ENCODE results near the gene PRSS12. TPM values are rescaled to one million over a fixed set of nuclear protein-coding genes. Genes with fewer than 3 reads are reported as not detected.
A peak's percentile ranks its signal among the peaks of the same experiment; 100 is the strongest.

Gene PRSS12
- total and polyA plus RNA-seq, 7 experiments from 2014 or later: 0.07 TPM; not detected in 6

- H3K4me3 ChIP-seq (ENCODE audit: low read length): no peak overlapping the region
- no peak overlapping the region for H3K4me3 Mint-ChIP-seq
- intact Hi-C loops (cut with micrococcal nuclease): no loop called here
- H3K4me1 Mint-ChIP-seq: peaks cover under 1 to 17% (median 9%) of the 10 kb centered on the region in 7 donors
- no peak overlapping the region for H3K27ac Mint-ChIP-seq
- no peaks in the 10 kb centered on the region for H3K9me3 ChIP-seq (ENCODE audit: control insufficient read depth in 2 of 3, low read length in 3 of 3)
- H3K4me1 ChIP-seq (ENCODE audit: control insufficient read depth in 2 of 2, insufficient read depth in 2 of 2, low read length in 2 of 2): no peaks in the 10 kb centered on the region
- ChIA-PET POLR2A (no interaction called here), CTCF (no interaction called here)
- no peaks in the 10 kb centered on the region for H3K9me3 Mint-ChIP-seq
- H3K27ac ChIP-seq (ENCODE audit: low read depth, low read length): no peak overlapping the region
- ATAC-seq: no peak
- H3K27me3 ChIP-seq (ENCODE audit: control insufficient read depth in 2 of 2, insufficient read depth in 2 of 2, low read length in 2 of 2): no peaks in the 10 kb centered on the region
- DNase-seq: no peak
- H3K36me3 Mint-ChIP-seq: peaks cover 0 to 15% (median under 1%) of the 10 kb centered on the region in 5 donors
- H3K27me3 Mint-ChIP-seq: peaks cover 0 to 11% (median 0%) of the 10 kb centered on the region in 5 donors
- peaks cover 0 to 3% (median 0%) of the 10 kb centered on the region in 3 experiments for H3K36me3 ChIP-seq (ENCODE audit: control insufficient read depth in 2 of 3, insufficient read depth in 3 of 3, low read length in 3 of 3)
These were observed 64.9 kb downstream of the PRSS12 start for GRCh38 chr4:118287711-118288451.

GRCh38 chr4:118286685-118287084 is 66.1 kb downstream of the PRSS12 start:
- peaks cover 5 to 28% (median 20%) of the 10 kb centered on the region in 7 donors for H3K4me1 Mint-ChIP-seq
- CTCF ChIA-PET: no interaction called here
- intact Hi-C loops (cut with micrococcal nuclease): no loop called here
- H3K9me3 Mint-ChIP-seq: no peaks in the 10 kb centered on the region
- Histone ChIP-seq H3K36me3 (ENCODE audit: control insufficient read depth in 2 of 3, insufficient read depth in 3 of 3, low read length in 3 of 3) (peaks cover 0 to 8% (median 0%) of the 10 kb centered on the region in 3 experiments), H3K27ac (ENCODE audit: low read depth, low read length) (no peak overlapping the region), H3K9me3 (ENCODE audit: control insufficient read depth in 2 of 3, low read length in 3 of 3) (no peaks in the 10 kb centered on the region), H3K4me3 (ENCODE audit: low read length) (no peak overlapping the region), H3K4me1 (ENCODE audit: control insufficient read depth in 2 of 2, insufficient read depth in 2 of 2, low read length in 2 of 2) (peaks cover 0 to under 1% of the 10 kb centered on the region in 2 donors), H3K27me3 (ENCODE audit: control insufficient read depth in 2 of 2, insufficient read depth in 2 of 2, low read length in 2 of 2) (no peaks in the 10 kb centered on the region)
- ATAC-seq: no peak
- H3K27ac Mint-ChIP-seq: no peak overlapping the region
- peaks cover 0 to 24% (median 5%) of the 10 kb centered on the region in 5 donors for H3K36me3 Mint-ChIP-seq
- H3K4me3 Mint-ChIP-seq: no peak overlapping the region
- POLR2A ChIA-PET: no interaction called here
- no peak for DNase-seq
- peaks cover 0 to 7% (median 0%) of the 10 kb centered on the region in 5 donors for H3K27me3 Mint-ChIP-seq

GRCh38 chr4:118285931-118286330 is 66.9 kb downstream of the PRSS12 start:
- no peaks in the 10 kb centered on the region for H3K9me3 Mint-ChIP-seq
- H3K9me3 ChIP-seq (ENCODE audit: control insufficient read depth in 2 of 3, low read length in 3 of 3): no peaks in the 10 kb centered on the region
- ChIA-PET POLR2A (no interaction called here), CTCF (no interaction called here)
- H3K27ac ChIP-seq (ENCODE audit: low read depth, low read length): no peak overlapping the region
- H3K27me3 ChIP-seq (ENCODE audit: control insufficient read depth in 2 of 2, insufficient read depth in 2 of 2, low read length in 2 of 2): no peaks in the 10 kb centered on the region
- intact Hi-C loops (cut with micrococcal nuclease): no loop called here
- H3K4me3 Mint-ChIP-seq: no peak overlapping the region
- peaks cover 0 to 25% (median 10%) of the 10 kb centered on the region in 5 donors for H3K36me3 Mint-ChIP-seq
- H3K27me3 Mint-ChIP-seq: peaks cover 0 to 4% (median 0%) of the 10 kb centered on the region in 5 donors
- DNase-seq (no peak), ATAC-seq (no peak)
- no peak overlapping the region for H3K27ac Mint-ChIP-seq
- peaks cover 8 to 35% (median 28%) of the 10 kb centered on the region in 7 donors for H3K4me1 Mint-ChIP-seq
- peaks cover 2 to 7% of the 10 kb centered on the region in 2 donors for H3K4me1 ChIP-seq (ENCODE audit: control insufficient read depth in 2 of 2, insufficient read depth in 2 of 2, low read length in 2 of 2)
- no peak overlapping the region for H3K4me3 ChIP-seq (ENCODE audit: low read length)
- peaks cover 0 to 8% (median 0%) of the 10 kb centered on the region in 3 experiments for H3K36me3 ChIP-seq (ENCODE audit: control insufficient read depth in 2 of 3, insufficient read depth in 3 of 3, low read length in 3 of 3)

GRCh38 chr4:118284169-118284568 is 68.6 kb downstream of the PRSS12 start:
- ChIA-PET CTCF (no interaction called here), POLR2A (no interaction called here)
- intact Hi-C loops (cut with micrococcal nuclease): no loop called here
- Mint-ChIP-seq H3K4me1 (peaks cover 16 to 52% (median 43%) of the 10 kb centered on the region in 7 donors), H3K36me3 (peaks cover 0 to 23% (median 4%) of the 10 kb centered on the region in 5 donors), H3K27ac (peak overlapping the region in 1 of 9 donors; percentile 6), H3K9me3 (no peaks in the 10 kb centered on the region), H3K27me3 (no peaks in the 10 kb centered on the region), H3K4me3 (no peak overlapping the region)
- no peak for DNase-seq
- Histone ChIP-seq H3K36me3 (ENCODE audit: control insufficient read depth in 2 of 3, insufficient read depth in 3 of 3, low read length in 3 of 3) (peaks cover 0 to 8% (median 0%) of the 10 kb centered on the region in 3 experiments), H3K4me1 (ENCODE audit: control insufficient read depth in 2 of 2, insufficient read depth in 2 of 2, low read length in 2 of 2) (peaks cover 16 to 20% of the 10 kb centered on the region in 2 donors), H3K9me3 (ENCODE audit: control insufficient read depth in 2 of 3, low read length in 3 of 3) (no peaks in the 10 kb centered on the region), H3K4me3 (ENCODE audit: low read length) (no peak overlapping the region), H3K27ac (ENCODE audit: low read depth, low read length) (no peak overlapping the region), H3K27me3 (ENCODE audit: control insufficient read depth in 2 of 2, insufficient read depth in 2 of 2, low read length in 2 of 2) (no peaks in the 10 kb centered on the region)
- ATAC-seq: no peak

- Mint-ChIP-seq H3K4me3 (peak overlapping the region in 2 of 10 donors; percentile 28 to 42), H3K27ac (peak overlapping the region in 7 of 9 donors; percentile 12 to 98 (median 64)), H3K36me3 (peaks cover 0 to 25% (median 9%) of the 10 kb centered on the region in 5 donors), H3K27me3 (no peaks in the 10 kb centered on the region), H3K9me3 (peaks cover 0 to 4% (median 0%) of the 10 kb centered on the region in 11 donors), H3K4me1 (peaks cover 21 to 64% (median 46%) of the 10 kb centered on the region in 7 donors)
- H3K4me1 ChIP-seq (ENCODE audit: control insufficient read depth in 2 of 2, insufficient read depth in 2 of 2, low read length in 2 of 2): peaks cover 16 to 20% of the 10 kb centered on the region in 2 donors
- no peaks in the 10 kb centered on the region for H3K27me3 ChIP-seq (ENCODE audit: control insufficient read depth in 2 of 2, insufficient read depth in 2 of 2, low read length in 2 of 2)
- intact Hi-C loops (cut with micrococcal nuclease): no loop called here
- peaks cover 0 to 8% (median 0%) of the 10 kb centered on the region in 3 experiments for H3K36me3 ChIP-seq (ENCODE audit: control insufficient read depth in 2 of 3, insufficient read depth in 3 of 3, low read length in 3 of 3)
- ATAC-seq (no peak), DNase-seq (no peak)
- H3K27ac ChIP-seq (ENCODE audit: low read depth, low read length): no peak overlapping the region
- ChIA-PET POLR2A (no interaction called here), CTCF (no interaction called here)
- H3K9me3 ChIP-seq (ENCODE audit: control insufficient read depth in 2 of 3, low read length in 3 of 3): no peaks in the 10 kb centered on the region
- H3K4me3 ChIP-seq (ENCODE audit: low read length): no peak overlapping the region
These were observed 70.1 kb downstream of the PRSS12 start for GRCh38 chr4:118282692-118283091.

- Histone ChIP-seq H3K9me3 (ENCODE audit: control insufficient read depth in 2 of 3, low read length in 3 of 3) (no peaks in the 10 kb centered on the region), H3K36me3 (ENCODE audit: control insufficient read depth in 2 of 3, insufficient read depth in 3 of 3, low read length in 3 of 3) (peaks cover 0 to 8% (median 0%) of the 10 kb centered on the region in 3 experiments), H3K27ac (ENCODE audit: low read depth, low read length) (peak overlapping the region; percentile 34), H3K27me3 (ENCODE audit: control insufficient read depth in 2 of 2, insufficient read depth in 2 of 2, low read length in 2 of 2) (no peaks in the 10 kb centered on the region), H3K4me3 (ENCODE audit: low read length) (no peak overlapping the region), H3K4me1 (ENCODE audit: control insufficient read depth in 2 of 2, insufficient read depth in 2 of 2, low read length in 2 of 2) (peaks cover 16 to 20% of the 10 kb centered on the region in 2 donors)
- H3K4me3 Mint-ChIP-seq: peak overlapping the region in 5 of 10 donors; percentile 28 to 94 (median 66)
- CTCF ChIA-PET: interaction anchor here (0.5 kb wide), 1 partner anchor 84 kb away, joined by 3 read pairs; no protein-coding TSS in a partner anchor
- peaks cover 0 to 25% (median 9%) of the 10 kb centered on the region in 5 donors for H3K36me3 Mint-ChIP-seq
- no peak for ATAC-seq
- H3K27me3 Mint-ChIP-seq: no peaks in the 10 kb centered on the region
- intact Hi-C loops (cut with micrococcal nuclease): loop anchor here (1.0 kb wide), 4 partner anchors 71 to 608 kb away; partner anchors contain the start of genes PRSS12 (in 2 of the 2) and METTL14 (in 1 of the 2)
- H3K4me1 Mint-ChIP-seq: peaks cover 24 to 67% (median 49%) of the 10 kb centered on the region in 7 donors
- POLR2A ChIA-PET: no interaction called here
- peak overlapping the region in 7 of 9 donors; percentile 27 to 98 (median 84) for H3K27ac Mint-ChIP-seq
- DNase-seq: no peak
- peaks cover 0 to 4% (median 0%) of the 10 kb centered on the region in 11 donors for H3K9me3 Mint-ChIP-seq
These were observed 71.0 kb downstream of the PRSS12 start for GRCh38 chr4:118281611-118282442.

All from naive thymus-derived CD4-positive, alpha-beta T cell (primary cell).